ENCODE data around the gene TMEM88.

TMEM88 gene

GRCh38 chr17:7832431-7832830 is 22.4 kb upstream of the TMEM88 start:
- H3K27ac ChIP-seq = no peak overlapping the region
- peaks cover 19% of the 10 kb centered on the region for H3K4me1 ChIP-seq
- H3K36me3 ChIP-seq = no peaks in the 10 kb centered on the region
- H4K20me1 ChIP-seq = no peaks in the 10 kb centered on the region
- peak overlapping the region; percentile 97; the same call in 1 of the 2 replicates for H3K4me2 ChIP-seq
- no peak for TF ChIP-seq Cebpa-rat (IDR thresholded peaks at IDR 0.05)
- H3K27me3 ChIP-seq = no peaks in the 10 kb centered on the region
- H3K9ac ChIP-seq = no peak overlapping the region
- H3K4me3 ChIP-seq = no peak overlapping the region
- no peaks in the 10 kb centered on the region for H3K9me3 ChIP-seq

- H3K9ac ChIP-seq = no peak overlapping the region; the same call in 1 of the 2 replicates
- no peak overlapping the region for H3K27ac ChIP-seq
- no peaks in the 10 kb centered on the region for H3K9me3 ChIP-seq
- H3K4me1 ChIP-seq = peaks cover 22% of the 10 kb centered on the region
- H4K20me1 ChIP-seq = no peaks in the 10 kb centered on the region
- TF ChIP-seq Cebpa-rat (IDR thresholded peaks at IDR 0.05) = no peak
- H3K27me3 ChIP-seq = no peaks in the 10 kb centered on the region
- H3K4me3 ChIP-seq = peak overlapping the region; percentile 84
- H3K36me3 ChIP-seq = no peaks in the 10 kb centered on the region
- peak overlapping the region; percentile 97 for H3K4me2 ChIP-seq
Observed at GRCh38 chr17:7833011-7833794, 21.7 kb upstream of the TMEM88 start.

- peaks cover 28% of the 10 kb centered on the region for H3K4me1 ChIP-seq
- H3K9ac ChIP-seq = peak within 1 kb of the TSS; percentile 90
- H3K4me2 ChIP-seq = peak within 1 kb of the TSS; percentile 97
- no peaks in the 10 kb centered on the region for H3K36me3 ChIP-seq
- peak within 1 kb of the TSS; percentile 78 for H3K27ac ChIP-seq
- H4K20me1 ChIP-seq = peaks cover 6% of the 10 kb centered on the region
- TF ChIP-seq Cebpa-rat (IDR thresholded peaks at IDR 0.05) = no peak
- H3K9me3 ChIP-seq = no peaks in the 10 kb centered on the region
- no peaks in the 10 kb centered on the region for H3K27me3 ChIP-seq
- H3K4me3 ChIP-seq = peak within 1 kb of the TSS; percentile 84
Observed at GRCh38 chr17:7833795-7834541, 20.9 kb upstream of the TMEM88 start, which contains the start of gene KDM6B. Gene KDM6B, plus strand, starts transcription at chr17:7834217. Its CDS starts 11,338 bp downstream, at chr17:7845555.

- H4K20me1 ChIP-seq = peaks cover 12% of the 10 kb centered on the region
- TF ChIP-seq Cebpa-rat (IDR thresholded peaks at IDR 0.05) = no peak
- peaks cover 33% of the 10 kb centered on the region for H3K4me1 ChIP-seq
- no peaks in the 10 kb centered on the region for H3K36me3 ChIP-seq
- no peaks in the 10 kb centered on the region for H3K9me3 ChIP-seq
- H3K27ac ChIP-seq = peak overlapping the region; percentile 78
- H3K4me2 ChIP-seq = peak overlapping the region; percentile 97
- H3K4me3 ChIP-seq = peak overlapping the region; percentile 84
- H3K27me3 ChIP-seq = no peaks in the 10 kb centered on the region
- peak overlapping the region; percentile 90 for H3K9ac ChIP-seq
Observed at GRCh38 chr17:7834542-7834956, 20.3 kb upstream of the TMEM88 start.

- Histone ChIP-seq H4K20me1 (peaks cover 18% of the 10 kb centered on the region), H3K9me3 (no peaks in the 10 kb centered on the region), H3K4me2 (peak overlapping the region; percentile 97), H3K36me3 (peaks cover 5% of the 10 kb centered on the region; the same call in 1 of the 2 replicates), H3K4me3 (peak overlapping the region; percentile 84), H3K27me3 (no peaks in the 10 kb centered on the region), H3K4me1 (peaks cover 40% of the 10 kb centered on the region), H3K27ac (peak overlapping the region; percentile 96), H3K9ac (peak overlapping the region; percentile 90)
- no peak for TF ChIP-seq Cebpa-rat (IDR thresholded peaks at IDR 0.05)
Observed at GRCh38 chr17:7834957-7835813, 19.7 kb upstream of the TMEM88 start.

GRCh38 chr17:7835814-7836595 is 18.9 kb upstream of the TMEM88 start:
- Histone ChIP-seq H3K27me3 (no peaks in the 10 kb centered on the region), H3K4me1 (peaks cover 48% of the 10 kb centered on the region), H3K27ac (peak overlapping the region; percentile 96)

GRCh38 chr17:7836596-7837407 is 18.1 kb upstream of the TMEM88 start:
- H3K9ac ChIP-seq = peak overlapping the region; percentile 90
- peaks cover 31% of the 10 kb centered on the region for H4K20me1 ChIP-seq
- no peak for TF ChIP-seq Cebpa-rat (IDR thresholded peaks at IDR 0.05)
- H3K36me3 ChIP-seq = peaks cover 13% of the 10 kb centered on the region
- H3K27me3 ChIP-seq = no peaks in the 10 kb centered on the region
- H3K4me3 ChIP-seq = peak overlapping the region; percentile 84
- peak overlapping the region; percentile 96 for H3K27ac ChIP-seq
- no peaks in the 10 kb centered on the region for H3K9me3 ChIP-seq
- peaks cover 53% of the 10 kb centered on the region for H3K4me1 ChIP-seq
- H3K4me2 ChIP-seq = peak overlapping the region; percentile 97

More at GRCh38 chr17:7835814-7836595, 18.9 kb upstream of the TMEM88 start:
- peaks cover 13% of the 10 kb centered on the region for H3K36me3 ChIP-seq
- peak overlapping the region; percentile 84 for H3K4me3 ChIP-seq
- peak overlapping the region; percentile 90 for H3K9ac ChIP-seq
- H4K20me1 ChIP-seq = peaks cover 26% of the 10 kb centered on the region
- peak overlapping the region; percentile 97 for H3K4me2 ChIP-seq
- no peaks in the 10 kb centered on the region for H3K9me3 ChIP-seq
- no peak for TF ChIP-seq Cebpa-rat (IDR thresholded peaks at IDR 0.05)

- Histone ChIP-seq H3K4me3 (peak overlapping the region; percentile 84), H3K9me3 (no peaks in the 10 kb centered on the region), H3K4me2 (peak overlapping the region; percentile 97), H3K9ac (peak overlapping the region; percentile 90), H3K27ac (peak overlapping the region; percentile 96), H3K27me3 (no peaks in the 10 kb centered on the region), H3K4me1 (peaks cover 51% of the 10 kb centered on the region), H4K20me1 (peaks cover 35% of the 10 kb centered on the region), H3K36me3 (peaks cover 13% of the 10 kb centered on the region)
- TF ChIP-seq Cebpa-rat (IDR thresholded peaks at IDR 0.05) = no peak
Observed at GRCh38 chr17:7837408-7838088, 17.3 kb upstream of the TMEM88 start.
